CD4-positive, alpha-beta T cell treated with Interleukin-21 for 1 hour (primary cell): ENCODE data around the gene ATP6V1G3.
"Not testable (repeated sequence)": the region's sequence is repeated elsewhere in the genome, so short reads cannot be mapped to it uniquely, and the experiment has no call there.

Experiments used
- DNase-seq: peaks from one replicate; pipeline ENCODE4 v3.0.0-alpha.2; 2020

Gene ATP6V1G3

DNA sequence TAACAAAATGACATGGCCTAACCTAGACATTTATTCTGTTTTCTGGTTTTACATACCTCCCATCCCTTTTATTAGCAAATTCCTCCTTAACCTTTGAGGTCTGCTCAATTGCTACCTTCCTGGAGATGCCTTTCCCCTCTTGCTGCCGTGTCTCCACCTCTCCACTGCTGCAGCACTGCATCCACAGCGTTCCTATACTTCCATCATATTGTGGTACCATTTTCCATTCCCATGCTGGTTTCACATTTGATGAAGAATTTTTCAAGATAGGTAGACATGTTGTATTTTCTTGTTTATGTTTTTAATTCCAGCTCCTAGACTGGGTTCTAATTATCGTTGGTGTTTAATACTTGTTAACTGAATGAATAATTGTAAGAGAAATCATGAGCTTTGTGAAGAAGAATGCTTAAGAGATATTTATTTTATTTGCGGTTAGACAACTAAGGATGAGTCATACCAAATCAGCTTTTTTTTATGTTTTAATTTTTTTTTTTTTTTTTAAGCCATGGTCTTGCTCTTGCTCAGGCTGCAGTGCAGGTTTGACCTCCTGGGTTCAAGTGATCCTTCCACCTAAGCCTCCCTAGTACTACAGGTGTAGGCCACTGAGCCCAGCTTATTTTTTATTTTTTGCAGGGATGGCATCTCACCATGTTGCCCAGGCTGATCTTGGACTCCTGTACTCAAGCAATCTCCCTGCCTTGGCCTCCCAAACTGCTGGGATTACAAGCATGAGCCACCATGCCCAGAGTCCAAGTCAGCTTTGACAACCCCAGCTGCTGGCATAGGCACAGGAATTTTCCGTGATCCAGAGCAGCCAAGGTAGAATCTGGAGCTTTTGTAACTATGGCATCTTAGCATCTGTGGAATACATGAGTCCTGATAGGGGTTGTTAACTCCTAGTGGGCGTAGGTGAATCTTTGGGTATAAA, 44.0 kb downstream of the ATP6V1G3 start:
- DNase-seq, result no peak

DNA sequence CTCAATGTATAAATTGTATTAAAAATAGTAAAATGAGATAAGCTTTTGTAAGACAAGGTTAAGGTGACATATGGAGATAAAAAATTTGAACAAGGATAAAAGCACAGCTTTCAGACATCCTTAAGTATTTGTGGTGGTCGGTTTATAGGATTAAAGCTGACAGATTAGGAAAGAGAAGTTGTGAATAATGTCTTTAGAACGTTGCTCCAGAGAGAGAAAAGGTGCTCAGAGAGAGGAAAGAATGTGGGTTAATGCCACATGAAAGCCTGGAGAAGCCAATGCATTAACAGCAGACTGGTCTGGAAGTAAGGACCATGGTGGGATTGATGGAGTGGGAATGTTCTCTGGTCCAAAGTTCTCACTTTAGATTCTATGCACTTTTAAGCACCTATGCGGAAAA, 44.8 kb downstream of the ATP6V1G3 start:
- DNase-seq, result no peak

DNA sequence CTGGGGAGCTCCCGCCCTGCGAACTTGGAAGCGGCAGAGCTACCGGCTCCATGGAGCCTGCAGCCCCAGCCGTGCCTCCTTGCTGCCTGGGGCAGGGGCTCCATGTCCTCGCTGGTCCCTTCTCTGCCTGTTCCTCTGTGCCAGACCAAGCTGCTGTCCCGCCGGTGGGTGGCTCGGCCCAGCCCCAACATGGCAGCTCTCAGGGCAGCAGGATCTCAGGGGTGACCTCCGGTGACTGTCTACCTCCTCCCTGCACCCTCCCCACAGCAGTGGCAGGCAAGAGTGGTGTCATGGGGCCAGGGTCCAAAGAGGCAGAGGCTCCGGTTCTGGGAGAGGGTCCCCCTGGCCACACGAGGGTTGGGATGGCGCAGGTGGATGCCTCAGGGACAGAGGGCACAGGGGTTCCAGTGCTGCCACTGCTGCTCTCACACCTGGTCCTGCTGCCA, 45.8 kb downstream of the ATP6V1G3 start:
- DNase-seq, result no peak

DNA sequence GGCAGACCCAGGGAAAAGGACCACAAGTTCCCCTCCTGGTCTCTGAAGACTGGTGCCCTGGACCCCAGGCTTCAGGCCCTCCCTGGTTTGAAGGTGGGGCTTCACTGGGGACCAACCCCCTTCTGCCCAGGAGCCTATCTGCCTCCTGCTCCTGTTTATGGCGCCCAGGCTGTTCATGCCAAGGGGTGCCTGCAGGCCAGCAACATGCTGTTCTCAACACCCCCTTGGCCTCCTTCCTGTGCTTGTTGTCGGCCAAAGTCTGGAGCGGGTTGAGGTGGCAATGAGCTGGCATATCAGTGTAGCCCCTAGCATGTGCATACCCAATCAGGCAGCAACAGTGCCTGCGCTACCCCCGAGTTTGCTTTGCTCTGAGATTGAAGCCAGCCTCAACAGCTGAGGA, 46.3 kb downstream of the ATP6V1G3 start:
- DNase-seq, result no peak

DNA sequence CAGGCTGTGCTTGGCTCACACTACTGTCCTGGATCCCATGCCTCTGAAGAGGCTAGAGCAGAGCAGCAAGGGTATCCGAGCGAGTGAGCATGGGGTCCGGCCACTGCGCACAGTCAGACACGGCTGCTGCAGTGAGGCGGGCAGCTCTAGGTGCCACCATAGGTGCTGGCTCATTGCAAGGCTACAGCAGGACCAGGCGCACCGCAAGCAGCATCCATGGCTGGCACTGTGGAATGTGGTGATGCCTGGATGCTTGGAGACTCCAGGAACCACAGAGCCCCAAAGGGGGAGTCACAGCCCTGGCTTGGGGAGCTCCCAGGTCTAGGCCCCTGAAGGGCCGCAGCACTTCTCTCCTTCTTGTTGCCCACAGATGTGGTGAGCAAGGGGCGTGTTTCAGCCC, 47.2 kb downstream of the ATP6V1G3 start:
- no peak for DNase-seq

DNA sequence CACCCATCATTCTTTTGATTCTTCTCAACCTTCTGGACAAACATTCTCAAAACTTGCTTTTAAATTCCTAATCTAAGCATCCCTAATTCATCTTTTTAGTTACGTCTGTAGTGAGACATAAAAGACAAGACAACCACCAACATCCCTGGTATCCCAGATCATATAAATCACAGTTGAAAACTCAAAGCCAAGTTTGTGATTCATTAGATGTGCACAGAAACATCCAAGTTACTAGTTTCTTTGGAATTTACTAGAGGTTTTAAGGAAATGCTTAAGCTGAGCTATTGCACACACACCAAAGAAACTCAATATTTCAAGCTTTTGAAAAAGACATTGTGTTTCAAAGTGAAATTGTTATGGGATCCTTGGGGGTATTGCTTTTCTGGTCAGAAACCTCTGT, 47.6 kb downstream of the ATP6V1G3 start:
- no peak for DNase-seq

DNA sequence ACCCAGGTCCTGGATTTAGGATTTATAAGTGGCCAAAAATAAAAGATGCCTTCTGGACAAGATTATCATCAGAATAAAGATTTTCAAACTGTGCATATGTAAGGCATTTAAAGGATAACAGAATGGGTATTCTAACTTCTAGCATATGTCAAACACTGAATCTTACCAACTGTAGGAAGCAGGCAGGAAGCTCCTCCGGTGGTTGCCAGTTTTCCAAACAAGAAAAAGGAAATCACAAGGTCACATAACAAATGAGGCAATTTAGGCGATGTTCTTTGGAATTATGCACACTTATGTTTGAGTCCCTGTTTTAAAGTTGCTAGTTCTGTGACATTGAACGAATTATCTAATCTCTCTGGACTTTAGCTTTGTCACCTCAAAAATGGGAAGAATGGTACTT, 48.9 kb downstream of the ATP6V1G3 start:
- no peak for DNase-seq

DNA sequence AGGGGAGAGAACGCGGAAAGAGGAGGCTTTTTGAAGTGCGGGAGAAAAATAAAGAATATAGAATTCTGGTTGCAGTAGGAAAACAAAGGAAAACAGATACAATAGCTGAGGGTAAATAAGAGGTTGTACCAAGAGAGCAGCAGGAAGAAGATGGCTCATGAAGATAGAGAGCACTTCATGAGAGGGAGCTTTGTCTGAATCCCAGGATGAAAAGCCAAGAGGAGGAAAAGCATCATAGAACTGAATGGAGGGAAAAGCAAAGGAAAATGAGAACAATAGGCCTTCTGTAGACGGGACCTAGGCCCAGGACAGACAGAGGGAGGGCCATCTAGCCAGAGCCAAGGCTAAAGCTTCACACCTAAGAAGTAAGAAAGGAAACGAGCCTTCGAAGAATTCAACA, 49.5 kb downstream of the ATP6V1G3 start:
- no peak for DNase-seq

DNA sequence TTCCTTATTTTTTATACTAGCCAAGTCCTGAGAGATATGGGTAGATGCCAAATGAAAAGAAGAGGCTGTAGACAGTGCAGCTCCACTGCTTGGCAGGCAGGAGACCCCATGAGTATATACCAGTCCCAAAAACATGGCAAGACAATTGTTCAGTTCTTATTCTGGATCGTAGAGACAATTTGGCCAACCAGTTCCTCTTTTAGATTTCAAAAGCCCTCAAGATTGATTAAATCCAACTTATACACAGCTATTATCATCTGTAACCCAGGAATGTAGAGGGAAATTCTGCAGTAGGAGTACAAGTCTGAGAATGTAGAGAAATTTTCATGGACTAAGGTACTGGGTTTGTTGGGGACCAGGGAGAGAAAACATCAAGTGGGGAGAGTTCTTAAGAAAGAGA, 50.3 kb downstream of the ATP6V1G3 start:
- no peak for DNase-seq

DNA sequence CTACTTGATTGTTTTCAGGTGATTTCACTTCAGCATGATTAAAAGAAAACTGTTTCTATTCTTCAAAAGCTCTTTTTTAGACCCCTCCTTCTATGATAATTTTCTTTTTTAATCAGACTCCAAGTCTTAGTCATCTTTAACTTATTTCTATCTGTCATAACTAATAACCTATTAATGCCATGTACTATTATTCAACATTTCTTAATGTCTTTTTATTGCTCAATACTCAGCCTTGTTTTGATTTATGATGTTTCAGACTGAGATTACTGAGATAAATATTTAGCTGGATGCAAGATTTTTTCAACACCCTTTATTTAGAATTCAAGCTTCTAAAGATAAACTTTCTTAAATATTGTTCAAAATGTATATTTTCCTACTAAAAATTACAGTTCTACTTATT, 53.6 kb downstream of the ATP6V1G3 start:
- DNase-seq, result no peak

DNA sequence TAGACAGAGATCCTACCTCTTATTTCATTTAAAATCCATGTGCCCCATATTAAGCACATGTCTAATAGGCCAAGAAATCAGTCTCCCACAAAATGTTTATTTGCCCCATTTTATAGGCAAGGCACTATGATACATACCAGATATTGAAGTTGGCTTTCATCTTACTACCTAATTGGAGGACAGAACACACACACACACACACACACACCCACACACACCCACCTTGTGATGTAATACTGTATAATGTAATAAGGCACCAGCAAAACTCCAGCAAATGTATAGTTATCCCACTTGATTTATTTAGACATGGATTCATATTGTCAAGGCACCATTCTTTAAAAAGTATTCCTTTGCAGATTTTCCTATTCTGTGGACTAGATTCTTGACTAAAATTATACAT, 56.8 kb downstream of the ATP6V1G3 start:
- DNase-seq, result no peak

DNA sequence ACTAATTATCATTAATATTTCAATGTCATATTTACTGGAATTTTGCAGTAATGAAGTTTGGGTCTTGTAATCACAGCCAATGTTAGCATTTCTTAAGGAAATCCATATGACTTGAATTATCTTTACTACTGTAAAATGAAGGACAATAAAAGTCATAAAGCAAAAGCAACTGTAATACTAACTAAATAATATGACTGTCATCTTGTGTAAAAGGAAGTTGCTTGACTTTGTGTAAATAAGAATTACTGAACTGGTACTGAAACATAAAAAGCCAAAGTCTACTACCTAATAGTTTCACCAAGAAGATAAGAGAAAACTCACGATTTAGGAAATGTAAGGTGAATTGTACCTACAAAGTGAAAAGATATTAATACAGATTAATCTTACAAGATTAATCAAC, 57.5 kb downstream of the ATP6V1G3 start:
- no peak for DNase-seq

DNA sequence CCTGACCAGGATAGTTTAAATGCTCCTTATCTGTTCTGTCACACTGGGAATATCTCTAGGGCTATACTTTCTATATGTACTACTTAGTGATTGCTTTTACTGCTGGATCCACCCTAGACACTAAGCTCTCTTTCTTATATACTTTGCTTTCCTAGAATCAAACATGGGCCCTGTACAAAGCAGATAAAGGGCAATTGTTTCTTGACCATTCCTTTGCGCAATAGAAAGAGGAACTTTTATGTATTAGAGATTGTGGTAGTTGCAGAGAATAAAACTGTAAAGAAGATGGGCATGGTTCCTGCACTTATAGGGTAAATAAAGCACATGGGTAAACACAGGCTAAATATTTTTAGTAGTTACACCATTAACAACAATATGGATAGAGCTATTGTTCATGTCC, 58.8 kb downstream of the ATP6V1G3 start:
- DNase-seq, result no peak

DNA sequence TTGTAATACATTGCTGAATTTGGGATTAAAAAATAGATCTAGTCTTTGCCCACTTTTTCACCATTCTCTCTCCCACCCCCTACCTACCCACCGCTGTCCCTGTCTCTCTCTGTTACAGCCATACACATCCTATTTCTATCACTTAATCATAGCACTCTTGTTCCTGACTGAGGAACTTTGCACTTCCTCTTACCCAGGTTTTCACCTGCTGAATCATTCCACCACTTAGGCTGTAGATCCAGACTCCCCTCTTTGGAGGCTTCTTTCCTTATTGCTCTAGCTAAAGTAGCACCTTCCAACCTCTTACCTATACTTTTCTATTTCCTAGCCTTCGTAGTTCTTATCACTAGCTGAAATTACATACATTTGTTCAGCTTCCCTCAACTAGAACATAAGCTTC, 59.6 kb downstream of the ATP6V1G3 start:
- no peak for DNase-seq

DNA sequence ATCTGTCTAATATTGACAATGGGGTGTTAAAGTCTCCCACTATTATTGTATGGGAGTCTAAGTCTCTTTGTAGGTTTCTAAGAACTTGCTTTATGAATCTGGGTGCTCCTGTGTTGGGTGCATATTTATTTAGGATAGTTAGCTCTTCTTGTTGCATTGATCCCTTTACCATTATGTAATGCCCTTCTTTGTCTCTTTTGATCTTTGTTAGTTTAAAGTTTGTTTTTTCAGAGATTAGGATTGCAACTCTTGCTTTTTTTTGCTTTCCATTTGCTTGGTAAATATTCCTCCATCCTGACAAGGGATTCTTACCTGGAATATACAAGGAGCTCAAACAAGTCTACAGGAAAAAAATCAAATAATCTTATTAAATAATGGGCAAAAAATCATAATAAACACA, 63.1 kb downstream of the ATP6V1G3 start:
- DNase-seq, result not testable (repeated sequence)
